GM21381 (cell line): ENCODE data around the gene TSEN2.

Experiments
- ATAC-seq: cut with Tn5 transposase; IDR thresholded peaks from one replicate; pipeline ENCODE4 v1.9.1; 2021; ENCODE audit warnings: mild to moderate bottlenecking, moderate library complexity; ENCODE audit not compliant: unreplicated experiment

Gene TSEN2

GRCh38 chr3:12582730-12583129 lies 98.5 kb downstream of the TSEN2 start:
- no peak for ATAC-seq
